ENCODE measurements around the gene ST8SIA6.

The ST8SIA6 gene

DNA sequence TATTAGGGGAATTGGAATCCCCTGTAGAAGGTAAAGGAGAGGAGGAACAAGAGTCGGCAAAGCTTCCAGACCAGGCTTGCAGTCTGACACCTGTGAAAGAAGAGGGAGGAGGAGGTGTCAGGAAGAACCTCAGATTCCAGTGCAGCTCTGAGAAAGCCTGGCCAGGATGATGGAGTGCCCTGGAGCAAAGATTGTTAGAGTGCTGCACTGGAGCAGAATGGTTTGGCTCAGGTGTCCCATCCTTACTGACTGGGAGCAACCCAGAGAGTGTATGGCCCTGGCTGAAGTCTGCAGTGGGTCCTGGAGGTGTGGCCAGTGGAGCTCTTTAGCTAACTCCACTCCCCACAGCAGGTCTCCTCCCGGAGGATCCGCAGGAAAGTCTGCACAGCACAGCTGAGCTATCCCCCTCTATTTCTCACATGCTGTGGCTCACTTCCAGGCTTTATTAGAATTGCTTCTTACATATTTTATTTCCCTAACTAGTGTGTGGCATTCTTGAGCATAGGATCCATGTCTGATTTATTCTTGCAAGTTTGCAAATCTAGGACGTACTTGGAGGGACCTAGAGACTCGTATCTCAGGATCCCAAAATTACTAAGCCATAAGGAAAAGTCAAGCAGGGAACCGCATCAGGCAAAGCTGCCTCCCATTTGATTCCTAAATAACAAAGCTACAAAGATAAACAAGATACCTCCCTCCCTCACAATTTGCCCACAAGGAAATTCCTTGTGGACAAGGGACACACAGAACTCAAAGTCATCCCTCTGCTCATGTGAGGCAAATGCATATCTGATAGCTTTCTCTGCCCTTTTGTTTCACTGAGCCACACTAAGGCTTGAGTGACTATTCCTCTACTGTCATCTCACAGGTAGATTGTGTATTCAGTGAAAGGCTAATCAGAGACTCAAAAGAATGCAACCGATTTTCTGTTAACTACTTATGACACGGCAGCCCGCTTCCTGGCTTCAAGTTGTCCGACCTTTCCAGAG lies 167.5 kb downstream of the ST8SIA6 start:
- Histone ChIP-seq H3K4me2 (no peak overlapping the region), H4K20me1 (no peaks in the 10 kb centered on the region), H3K9me3 (replicated peaks in 1 of 11) (peaks cover 32 to 41% (median 37%) of the 10 kb centered on the region in 11 experiments), H3K4me1 (no peaks in the 10 kb centered on the region), H3K27ac (no peak overlapping the region), H3K36me3 (peaks cover 0 to 4% (median 0%) of the 10 kb centered on the region in 11 experiments; a peak in 1 of 22 replicates), H3K27me3 (no peaks in the 10 kb centered on the region), H3K4me3 (no peak overlapping the region), H3K9ac (no peak overlapping the region)
- no peak for TF ChIP-seq Cebpa-rat (IDR thresholded peaks at IDR 0.05)

DNA sequence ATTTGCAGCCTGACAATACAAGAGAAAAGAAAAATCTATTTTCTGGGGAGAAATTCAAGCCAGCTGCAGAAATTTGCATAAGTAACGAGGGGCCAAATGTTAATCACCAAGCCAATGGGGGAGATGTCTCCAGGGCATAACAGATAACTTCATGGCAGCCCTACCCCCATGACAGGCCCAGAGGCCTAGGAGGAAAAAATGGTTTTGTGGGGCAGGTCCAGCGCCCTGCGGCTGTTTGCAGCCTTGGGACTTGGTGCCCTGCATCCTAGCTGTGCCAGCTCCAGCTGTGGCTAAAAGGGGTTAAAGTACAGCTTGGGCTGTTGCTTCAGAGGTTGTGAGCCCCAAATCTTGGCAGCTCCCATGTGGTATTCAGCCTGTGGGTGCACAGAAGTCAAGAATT lies 172.1 kb downstream of the ST8SIA6 start:
- peaks cover 51 to 74% (median 61%) of the 10 kb centered on the region in 11 experiments for H3K9me3 ChIP-seq (replicated peaks in 1 of 11)
- no peak overlapping the region for H3K27ac ChIP-seq
- no peaks in the 10 kb centered on the region for H3K4me1 ChIP-seq
- H4K20me1 ChIP-seq = no peaks in the 10 kb centered on the region
- no peaks in the 10 kb centered on the region for H3K27me3 ChIP-seq
- TF ChIP-seq Cebpa-rat (IDR thresholded peaks at IDR 0.05) = no peak
- no peak overlapping the region for H3K4me2 ChIP-seq
- no peak overlapping the region for H3K4me3 ChIP-seq
- peaks cover 0 to 4% (median 0%) of the 10 kb centered on the region in 11 experiments; a peak in 1 of 22 replicates for H3K36me3 ChIP-seq
- no peak overlapping the region for H3K9ac ChIP-seq

DNA sequence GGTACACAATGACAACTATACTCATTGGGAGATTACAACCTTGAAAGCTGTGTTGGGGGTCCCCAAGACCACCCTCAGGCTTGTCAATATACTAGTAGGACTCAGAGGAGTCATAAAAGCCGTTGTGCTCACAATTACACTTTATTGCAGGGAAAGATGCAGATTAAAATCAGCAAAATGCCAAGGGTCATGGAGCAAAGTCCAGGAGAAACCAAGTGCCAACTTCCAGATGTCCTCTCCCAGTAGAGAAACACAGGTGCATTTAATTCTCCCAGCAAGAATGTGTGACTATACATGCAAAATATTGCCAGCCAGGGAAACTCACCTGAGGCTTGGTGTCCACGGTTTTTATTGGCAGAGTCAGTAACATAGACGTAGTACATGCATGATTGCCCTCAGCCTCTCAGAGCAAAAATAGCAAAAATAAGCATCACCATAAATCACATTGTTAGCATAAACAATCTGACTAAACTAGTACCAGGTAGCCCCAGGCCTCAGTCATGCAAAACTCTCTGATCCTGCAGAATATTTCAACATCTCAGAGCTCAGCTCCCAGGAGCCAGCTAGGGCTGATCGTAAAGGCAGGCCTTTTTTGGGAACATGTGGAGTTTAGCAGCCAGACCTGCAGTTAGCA lies 175.7 kb downstream of the ST8SIA6 start:
- no peaks in the 10 kb centered on the region for H3K27me3 ChIP-seq
- H4K20me1 ChIP-seq = no peaks in the 10 kb centered on the region
- no peak overlapping the region for H3K4me2 ChIP-seq
- H3K4me3 ChIP-seq = no peak overlapping the region
- H3K4me1 ChIP-seq = no peaks in the 10 kb centered on the region
- no peak overlapping the region for H3K27ac ChIP-seq
- peaks cover 0 to 4% (median 0%) of the 10 kb centered on the region in 11 experiments; a peak in 1 of 22 replicates for H3K36me3 ChIP-seq
- no peak overlapping the region for H3K9ac ChIP-seq
- H3K9me3 ChIP-seq (replicated peaks in 1 of 11) = peaks cover 46 to 71% (median 57%) of the 10 kb centered on the region in 11 experiments
- no peak for TF ChIP-seq Cebpa-rat (IDR thresholded peaks at IDR 0.05)

DNA sequence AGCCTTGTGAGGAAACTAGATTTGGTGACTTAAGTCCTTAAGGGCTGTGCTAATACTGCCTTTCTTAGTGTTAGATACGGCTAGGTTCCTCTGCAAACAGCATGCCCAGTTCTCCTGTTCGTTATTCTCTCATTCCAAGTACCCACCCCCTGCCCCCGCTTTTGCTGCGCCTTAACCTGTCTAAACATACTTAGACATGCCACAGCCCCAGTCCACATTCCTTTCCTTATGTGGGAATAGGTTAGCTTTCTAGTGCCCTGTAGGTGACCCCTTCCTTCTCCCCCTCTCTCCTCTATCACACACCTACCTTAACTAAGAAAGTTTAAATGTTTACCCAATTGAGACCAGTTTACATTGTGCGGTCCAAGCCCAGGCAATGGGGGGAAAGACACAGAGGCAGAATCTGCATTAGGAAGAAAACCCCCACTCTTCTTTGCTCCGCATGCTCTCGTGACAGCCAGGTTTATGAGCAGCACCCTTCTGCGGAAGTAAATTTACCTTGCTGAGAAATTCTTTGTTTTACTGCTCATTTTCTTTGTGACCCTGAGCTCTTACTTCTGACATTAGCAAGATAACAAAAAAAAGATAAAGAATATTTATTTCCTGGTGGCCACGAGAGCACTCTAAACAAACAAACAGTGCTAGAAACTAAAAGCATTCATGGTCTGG lies 177.5 kb downstream of the ST8SIA6 start:
- H3K36me3 ChIP-seq = no peaks in the 10 kb centered on the region
- no peaks in the 10 kb centered on the region for H3K27me3 ChIP-seq
- H3K4me3 ChIP-seq = no peak overlapping the region
- H3K4me1 ChIP-seq = no peaks in the 10 kb centered on the region
- H3K9ac ChIP-seq = no peak overlapping the region
- peaks cover 29 to 53% (median 39%) of the 10 kb centered on the region in 11 experiments for H3K9me3 ChIP-seq (replicated peaks in 1 of 11)
- no peak for TF ChIP-seq Cebpa-rat (IDR thresholded peaks at IDR 0.05)
- H4K20me1 ChIP-seq = no peaks in the 10 kb centered on the region
- no peak overlapping the region for H3K27ac ChIP-seq
- H3K4me2 ChIP-seq = no peak overlapping the region

DNA sequence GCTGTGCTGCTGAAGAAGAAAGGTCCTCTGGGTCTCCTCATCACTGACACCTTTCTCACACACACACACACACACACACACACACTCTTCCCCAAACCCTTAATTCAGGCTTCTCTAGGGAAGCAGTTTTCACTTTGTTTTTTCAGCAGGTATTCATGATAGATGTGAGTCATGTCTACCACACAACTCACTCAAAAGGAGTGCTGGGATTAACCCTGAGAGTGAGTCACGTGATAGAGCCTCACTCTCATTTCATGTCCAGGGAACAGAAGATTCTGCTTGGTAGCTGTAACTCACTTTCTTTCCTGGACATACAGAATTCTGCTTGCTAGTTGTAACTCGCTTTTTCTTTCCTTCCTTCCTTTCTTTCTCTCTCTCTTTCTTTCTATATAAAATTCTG lies 181.0 kb downstream of the ST8SIA6 start:
- H4K20me1 ChIP-seq = no peaks in the 10 kb centered on the region
- H3K9ac ChIP-seq = no peak overlapping the region
- no peak overlapping the region for H3K27ac ChIP-seq
- no peaks in the 10 kb centered on the region for H3K36me3 ChIP-seq
- H3K9me3 ChIP-seq (replicated peaks in 1 of 11) = peaks cover 19 to 32% (median 25%) of the 10 kb centered on the region in 11 experiments
- no peaks in the 10 kb centered on the region for H3K4me1 ChIP-seq
- no peak overlapping the region for H3K4me2 ChIP-seq
- no peak overlapping the region for H3K4me3 ChIP-seq
- no peaks in the 10 kb centered on the region for H3K27me3 ChIP-seq
- TF ChIP-seq Cebpa-rat (IDR thresholded peaks at IDR 0.05) = no peak

DNA sequence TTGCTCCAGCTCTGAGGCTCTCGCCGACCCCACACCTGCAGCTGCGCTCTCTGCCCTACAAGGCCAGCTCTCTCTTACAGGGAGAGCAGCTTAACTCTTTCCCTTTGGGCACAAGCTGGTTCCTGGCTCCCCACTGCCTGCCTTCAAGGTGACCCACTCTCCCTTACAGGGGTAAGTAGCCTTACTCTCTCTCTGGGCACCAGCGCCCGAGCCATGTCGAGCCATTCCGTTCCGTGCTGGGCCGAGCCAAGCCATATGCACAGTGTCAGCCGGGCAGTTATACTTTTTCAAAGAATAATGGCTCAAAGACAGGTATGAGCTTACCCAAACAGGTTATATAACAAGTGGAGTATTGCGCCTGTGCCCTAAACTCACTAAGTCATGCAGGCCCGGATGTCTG lies 181.7 kb downstream of the ST8SIA6 start:
- no peak for TF ChIP-seq Cebpa-rat (IDR thresholded peaks at IDR 0.05)
- Histone ChIP-seq H3K4me2 (no peak overlapping the region), H3K4me1 (no peaks in the 10 kb centered on the region)

More for the DNA sequence above, 181.7 kb downstream of the ST8SIA6 start:
- Histone ChIP-seq H3K9me3 (replicated peaks in 1 of 11) (peaks cover 13 to 24% (median 21%) of the 10 kb centered on the region in 11 experiments), H3K4me3 (no peak overlapping the region), H4K20me1 (no peaks in the 10 kb centered on the region), H3K36me3 (no peaks in the 10 kb centered on the region), H3K27me3 (no peaks in the 10 kb centered on the region), H3K27ac (no peak overlapping the region), H3K9ac (no peak overlapping the region)

Measured in BLaER1 treated with 17β-estradiol and CSF1 and Interleukin-3, amounts not matched to agents 10 nM and 100 nM (cell line).